ENCODE measurements around the gene EML3.
"Not testable (repeated sequence)": the region's sequence is repeated elsewhere in the genome, so short reads cannot be mapped to it uniquely, and the experiment has no call there.

EML3 gene

GRCh38 chr11:62574363-62575071, 38.1 kb downstream of the EML3 start:
- TF ChIP-seq CTCF (IDR thresholded peaks at IDR 0.05; ENCODE audit: control insufficient read depth, extremely low read depth, insufficient read depth) = no peak
- DNase-seq (ENCODE audit: low read depth) = no peak
- peak overlapping the region; percentile 82 for H3K4me3 ChIP-seq (ENCODE audit: low read depth, low read length)

GRCh38 chr11:62573592-62574362, 38.8 kb downstream of the EML3 start, which contains the start of gene EEF1G:
Gene EEF1G, minus strand, starts transcription at chr11:62573891. Its CDS starts 49 bp downstream, at chr11:62573842.
- H3K4me3 ChIP-seq (ENCODE audit: low read depth, low read length) = peak within 1 kb of the TSS; percentile 82
- TF ChIP-seq CTCF (IDR thresholded peaks at IDR 0.05; ENCODE audit: control insufficient read depth, extremely low read depth, insufficient read depth) = no peak
- DNase-seq (ENCODE audit: low read depth) = peak; percentile 99

GRCh38 chr11:62573006-62573591, 39.5 kb downstream of the EML3 start:
- peak overlapping the region; percentile 82 for H3K4me3 ChIP-seq (ENCODE audit: low read depth, low read length)
- no peak for TF ChIP-seq CTCF (IDR thresholded peaks at IDR 0.05; ENCODE audit: control insufficient read depth, extremely low read depth, insufficient read depth)
- no peak for DNase-seq (ENCODE audit: low read depth)

GRCh38 chr11:62572431-62572830, 40.1 kb downstream of the EML3 start:
- DNase-seq (ENCODE audit: low read depth) = no peak
- peak overlapping the region; percentile 82 for H3K4me3 ChIP-seq (ENCODE audit: low read depth, low read length)
- TF ChIP-seq CTCF (IDR thresholded peaks at IDR 0.05; ENCODE audit: control insufficient read depth, extremely low read depth, insufficient read depth) = no peak

- H3K4me3 ChIP-seq (ENCODE audit: low read depth, low read length); DNase-seq (ENCODE audit: low read depth): not testable (repeated sequence)
Measured at GRCh38 chr11:62571493-62571892, 41.1 kb downstream of the EML3 start.

GRCh38 chr11:62570903-62571302, 41.7 kb downstream of the EML3 start:
- not testable (repeated sequence) for H3K4me3 ChIP-seq (ENCODE audit: low read depth, low read length)

GRCh38 chr11:62569611-62570010, 43.0 kb downstream of the EML3 start:
- TF ChIP-seq CTCF (IDR thresholded peaks at IDR 0.05; ENCODE audit: control insufficient read depth, extremely low read depth, insufficient read depth) = no peak
- DNase-seq (ENCODE audit: low read depth) = no peak
- H3K4me3 ChIP-seq (ENCODE audit: low read depth, low read length) = no peak overlapping the region

More at GRCh38 chr11:62570903-62571302, 41.7 kb downstream of the EML3 start:
- DNase-seq (ENCODE audit: low read depth) = not testable (repeated sequence)

All from LNCaP clone FGC (cell line).